Measurements from ENCODE around the gene LAD1.

DNA sequence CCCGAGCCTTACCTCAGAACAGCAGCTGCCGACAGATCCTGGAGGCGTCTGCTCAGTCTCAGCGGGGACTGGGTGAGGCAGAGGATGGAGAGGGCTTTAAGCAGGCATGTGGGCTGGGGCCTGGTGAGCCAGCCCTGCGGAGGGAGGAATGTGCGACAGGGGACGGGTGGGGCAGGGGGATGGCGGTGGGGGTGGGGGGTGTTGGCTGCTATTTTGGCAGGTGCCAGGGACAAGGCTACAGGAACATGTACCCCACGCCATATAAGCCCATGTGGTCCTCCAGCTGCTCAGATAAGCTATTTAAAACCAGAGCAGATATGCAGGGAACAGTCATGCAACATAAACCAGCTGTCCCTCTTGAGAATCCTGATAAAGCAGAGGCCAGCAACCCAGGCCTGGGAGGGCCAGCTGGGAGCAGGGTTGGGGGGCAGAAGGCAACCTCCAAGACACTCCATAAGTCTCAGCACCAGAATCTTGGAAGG is 21.5 kb downstream of the LAD1 start, which contains the start of gene TNNT2:
- TF ChIP-seq POLR2AphosphoS5 (IDR thresholded peaks at IDR 0.05; ENCODE audit: low read depth, low read length) (no peak), EZH2phosphoT487 (IDR thresholded peaks at IDR 0.05; ENCODE audit: borderline replicate concordance, low read depth) (no peak), ELF1 (IDR thresholded peaks at IDR 0.05) (no peak)
- TF ChIP-seq, protein P1, sequence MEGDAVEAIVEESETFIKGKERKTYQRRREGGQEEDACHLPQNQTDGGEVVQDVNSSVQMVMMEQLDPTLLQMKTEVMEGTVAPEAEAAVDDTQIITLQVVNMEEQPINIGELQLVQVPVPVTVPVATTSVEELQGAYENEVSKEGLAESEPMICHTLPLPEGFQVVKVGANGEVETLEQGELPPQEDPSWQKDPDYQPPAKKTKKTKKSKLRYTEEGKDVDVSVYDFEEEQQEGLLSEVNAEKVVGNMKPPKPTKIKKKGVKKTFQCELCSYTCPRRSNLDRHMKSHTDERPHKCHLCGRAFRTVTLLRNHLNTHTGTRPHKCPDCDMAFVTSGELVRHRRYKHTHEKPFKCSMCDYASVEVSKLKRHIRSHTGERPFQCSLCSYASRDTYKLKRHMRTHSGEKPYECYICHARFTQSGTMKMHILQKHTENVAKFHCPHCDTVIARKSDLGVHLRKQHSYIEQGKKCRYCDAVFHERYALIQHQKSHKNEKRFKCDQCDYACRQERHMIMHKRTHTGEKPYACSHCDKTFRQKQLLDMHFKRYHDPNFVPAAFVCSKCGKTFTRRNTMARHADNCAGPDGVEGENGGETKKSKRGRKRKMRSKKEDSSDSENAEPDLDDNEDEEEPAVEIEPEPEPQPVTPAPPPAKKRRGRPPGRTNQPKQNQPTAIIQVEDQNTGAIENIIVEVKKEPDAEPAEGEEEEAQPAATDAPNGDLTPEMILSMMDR (IDR thresholded peaks at IDR 0.05): no peak
- TF ChIP-seq, protein P2, sequence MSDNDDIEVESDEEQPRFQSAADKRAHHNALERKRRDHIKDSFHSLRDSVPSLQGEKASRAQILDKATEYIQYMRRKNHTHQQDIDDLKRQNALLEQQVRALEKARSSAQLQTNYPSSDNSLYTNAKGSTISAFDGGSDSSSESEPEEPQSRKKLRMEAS (IDR thresholded peaks at IDR 0.05; ENCODE audit: low read depth): no peak

All from SK-N-SH (cell line).